DND-41 (cell line): Measurements from ENCODE around the gene CADPS.
A peak's percentile ranks its signal among the peaks of the same experiment; 100 is the strongest.

Experiments
- EZH2 ChIP-seq: IDR thresholded peaks from 3 replicates; pipeline ENCODE4 v1.6.1; 2012; ENCODE audit warnings: borderline replicate concordance, low read depth, mild to moderate bottlenecking, moderate library complexity, low read length, inconsistent platforms; ENCODE audit not compliant: severe bottlenecking
- TF ChIP-seq, protein P1 (sequence below): IDR thresholded peaks from 2 replicates; pipeline ENCODE4 v1.5.1; 2012; ENCODE audit warnings: borderline replicate concordance, low read length, moderate library complexity, mild to moderate bottlenecking; ENCODE audit not compliant: poor library complexity, severe bottlenecking; ENCODE audit errors: extremely low read depth

DNA sequence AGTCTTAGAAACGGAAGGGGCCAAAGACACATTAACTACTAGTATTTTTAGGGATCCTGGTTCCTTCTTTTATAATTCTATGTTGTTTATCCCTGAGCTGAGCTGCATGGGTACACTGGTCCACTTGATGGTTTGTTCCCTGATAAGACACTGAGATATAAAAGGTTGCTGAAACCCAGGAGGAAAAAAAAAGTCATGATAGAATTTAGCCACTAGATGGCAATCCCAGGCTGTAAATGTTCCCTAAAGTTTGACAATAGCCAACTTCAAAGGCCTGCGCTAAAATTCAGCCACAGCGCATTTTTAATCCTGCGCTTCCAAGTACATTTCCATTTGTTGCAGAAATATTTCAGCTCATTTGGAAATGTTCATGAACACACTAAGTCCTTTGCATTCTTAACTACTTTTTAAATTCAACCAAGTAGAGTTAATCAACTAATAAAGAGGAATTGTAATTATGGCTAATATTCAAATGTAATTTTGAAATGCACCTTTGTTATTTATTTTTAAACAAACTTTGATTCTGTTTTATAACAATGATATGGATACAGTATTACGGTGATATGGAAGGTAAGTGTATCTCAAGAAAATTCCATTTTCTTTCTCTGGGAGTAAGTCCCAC is 252.6 kb downstream of the CADPS start:
- TF ChIP-seq, protein P1, sequence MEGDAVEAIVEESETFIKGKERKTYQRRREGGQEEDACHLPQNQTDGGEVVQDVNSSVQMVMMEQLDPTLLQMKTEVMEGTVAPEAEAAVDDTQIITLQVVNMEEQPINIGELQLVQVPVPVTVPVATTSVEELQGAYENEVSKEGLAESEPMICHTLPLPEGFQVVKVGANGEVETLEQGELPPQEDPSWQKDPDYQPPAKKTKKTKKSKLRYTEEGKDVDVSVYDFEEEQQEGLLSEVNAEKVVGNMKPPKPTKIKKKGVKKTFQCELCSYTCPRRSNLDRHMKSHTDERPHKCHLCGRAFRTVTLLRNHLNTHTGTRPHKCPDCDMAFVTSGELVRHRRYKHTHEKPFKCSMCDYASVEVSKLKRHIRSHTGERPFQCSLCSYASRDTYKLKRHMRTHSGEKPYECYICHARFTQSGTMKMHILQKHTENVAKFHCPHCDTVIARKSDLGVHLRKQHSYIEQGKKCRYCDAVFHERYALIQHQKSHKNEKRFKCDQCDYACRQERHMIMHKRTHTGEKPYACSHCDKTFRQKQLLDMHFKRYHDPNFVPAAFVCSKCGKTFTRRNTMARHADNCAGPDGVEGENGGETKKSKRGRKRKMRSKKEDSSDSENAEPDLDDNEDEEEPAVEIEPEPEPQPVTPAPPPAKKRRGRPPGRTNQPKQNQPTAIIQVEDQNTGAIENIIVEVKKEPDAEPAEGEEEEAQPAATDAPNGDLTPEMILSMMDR, result peak; percentile 69
- TF ChIP-seq EZH2, result no peak
